G401 (cell line): Measurements from ENCODE around the gene SNX11. TPM values are rescaled to one million over a fixed set of nuclear protein-coding genes. Genes with fewer than 3 reads are reported as not detected.

ENCODE experiments used
- DNase-seq: peaks from one replicate; pipeline ENCODE4 v3.0.0-alpha.2; 2015; ENCODE audit warnings: low spot score
- in situ Hi-C: cut with HindIII; loops from 2 replicates; pipeline ENCODE4 v1.10.0; 2016; ENCODE audit warnings: low sequenced_read_pairs, mixed read lengths
- total RNA-seq: library from RNA; depleted of rRNA; stranded (reverse); fragments of >200 nt; shearing (Covaris generic); gene quantifications from 2 replicates; pipeline ENCODE4 v1.2.3, GENCODE V29; 2014; rRNA removed

The SNX11 gene
- total RNA-seq, 1 experiment from 2014 or later, result 25.2 TPM

DNA sequence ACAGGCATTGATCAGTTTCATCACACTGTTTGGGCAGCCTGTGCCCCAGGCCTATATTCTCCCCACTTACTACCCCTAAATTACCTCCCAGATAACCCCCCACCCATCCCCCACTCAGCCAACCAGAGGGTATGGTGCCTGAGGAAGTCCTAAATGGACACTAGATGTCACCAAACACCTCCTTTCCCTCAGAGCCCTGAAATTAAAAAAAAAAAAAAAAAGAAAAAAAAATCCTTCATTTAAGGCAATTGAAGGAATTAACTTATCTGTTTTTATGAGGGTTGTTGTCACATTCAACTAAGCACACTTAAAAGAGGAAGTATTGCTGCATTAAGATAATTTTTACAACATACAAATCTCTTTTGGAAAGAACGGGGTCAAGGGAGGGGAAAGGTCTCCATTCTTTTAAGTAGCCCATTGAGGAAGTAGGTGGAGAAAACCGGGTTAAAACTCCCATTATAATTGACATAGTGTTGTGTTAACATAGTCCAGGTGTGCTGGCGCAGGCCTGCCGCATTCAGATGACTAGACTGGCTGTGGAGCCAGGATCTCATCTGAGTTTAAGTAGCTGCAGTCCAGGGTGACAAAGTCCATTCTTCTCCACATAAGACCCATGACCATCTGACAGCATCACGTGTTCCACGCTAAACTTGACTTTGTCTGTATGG is 46.3 kb downstream of the SNX11 start:
- in situ Hi-C loops, result no loop called here

DNA sequence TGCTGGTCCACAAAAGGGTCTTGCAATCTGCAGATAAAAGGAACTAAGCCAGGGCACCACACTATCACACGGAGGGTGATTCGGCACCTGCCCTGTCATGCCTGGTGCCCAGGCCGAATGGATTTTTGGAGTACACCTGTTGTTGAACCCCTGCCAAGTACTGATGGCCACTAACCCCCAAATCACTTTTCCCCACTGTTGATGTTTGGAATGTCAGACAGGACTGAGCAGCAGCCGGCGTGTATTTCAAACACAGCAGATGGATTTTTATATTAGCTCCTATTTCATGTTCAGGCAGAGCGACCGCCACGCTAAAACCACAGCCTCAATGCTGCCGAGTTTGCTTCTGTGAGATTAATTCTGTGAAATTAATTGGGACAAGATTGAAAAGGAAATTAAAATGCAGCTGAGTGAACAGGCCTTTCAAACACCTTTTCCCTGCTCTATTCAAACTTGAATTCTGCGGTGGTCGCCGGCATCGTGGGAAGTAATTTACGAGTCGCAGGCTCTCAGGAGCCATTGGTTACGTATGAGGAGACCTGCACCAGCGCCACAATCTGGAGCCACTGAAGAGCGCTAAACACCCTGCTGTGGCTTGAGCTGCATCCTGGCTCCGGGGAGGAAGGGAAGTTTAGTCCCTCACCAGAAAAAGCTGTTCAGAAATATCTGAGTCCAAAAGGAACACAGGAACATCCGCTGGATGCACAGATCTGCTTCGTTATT is 48.5 kb downstream of the SNX11 start:
- in situ Hi-C loops, result no loop called here
- DNase-seq, result peak; percentile 48

More for the DNA sequence above, 46.3 kb downstream of the SNX11 start:
- no peak for DNase-seq

DNA sequence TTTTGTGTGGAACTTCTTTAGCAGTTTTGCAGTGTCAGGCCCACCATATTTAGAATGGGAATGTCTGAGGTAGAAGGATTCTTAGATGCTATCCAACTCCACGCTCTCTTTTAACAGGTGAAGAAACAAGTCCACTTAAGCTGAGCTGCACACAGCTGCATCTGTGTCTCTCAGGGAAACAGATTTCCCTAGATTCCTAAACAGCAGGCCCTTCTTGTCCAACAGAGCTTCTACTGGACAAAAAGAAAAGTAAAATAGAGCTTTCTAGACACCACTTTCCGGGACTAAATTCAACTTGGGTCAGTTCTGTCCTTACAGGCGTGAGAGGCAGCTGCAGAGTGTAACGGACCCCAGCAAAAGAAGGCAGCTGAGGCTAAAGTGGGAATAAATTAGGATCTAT is 51.7 kb downstream of the SNX11 start:
- in situ Hi-C loops, result no loop called here
- no peak for DNase-seq

DNA sequence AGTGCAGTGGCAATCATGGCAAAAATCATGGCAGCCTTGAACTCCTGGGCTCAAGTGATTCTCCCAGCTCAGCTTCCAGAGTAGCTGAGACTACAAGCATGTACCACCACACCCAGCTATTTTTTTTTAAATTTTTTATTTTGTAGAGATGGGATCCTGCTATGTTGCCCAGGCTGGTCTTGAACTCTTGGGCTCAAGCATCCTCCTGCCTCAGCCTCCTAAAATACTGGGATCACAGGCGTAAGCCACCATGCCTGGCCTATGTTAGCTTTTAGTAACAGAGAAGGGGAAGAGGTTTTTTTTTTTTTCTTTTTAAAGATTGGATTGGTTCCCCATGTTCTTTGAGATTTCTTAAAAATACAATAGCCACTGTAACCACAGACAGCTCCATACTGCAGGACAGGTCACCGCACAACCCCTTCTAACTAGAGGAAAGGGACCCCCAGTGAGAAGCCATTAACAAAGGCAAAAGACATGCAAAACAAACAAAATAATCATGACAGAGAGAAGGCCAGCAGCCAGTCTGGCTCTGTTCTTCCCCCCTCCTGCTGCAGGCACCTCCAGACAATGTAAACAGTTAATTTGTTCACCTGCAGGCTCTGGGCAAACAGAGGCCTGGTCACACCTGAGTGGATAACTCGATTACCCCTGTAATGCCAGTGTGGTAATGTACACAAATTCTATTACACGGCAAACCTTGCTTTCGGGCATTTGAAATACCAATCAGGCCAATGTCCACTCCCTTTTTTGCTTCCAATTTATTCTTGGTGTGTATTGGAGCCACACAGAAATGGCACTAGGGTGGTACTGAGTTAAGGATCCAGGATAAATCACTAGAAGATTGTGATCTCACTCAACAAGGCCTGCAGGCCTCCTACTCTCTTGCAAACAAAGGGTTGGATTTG is 52.9 kb downstream of the SNX11 start:
- in situ Hi-C loops, result no loop called here
- no peak for DNase-seq

DNA sequence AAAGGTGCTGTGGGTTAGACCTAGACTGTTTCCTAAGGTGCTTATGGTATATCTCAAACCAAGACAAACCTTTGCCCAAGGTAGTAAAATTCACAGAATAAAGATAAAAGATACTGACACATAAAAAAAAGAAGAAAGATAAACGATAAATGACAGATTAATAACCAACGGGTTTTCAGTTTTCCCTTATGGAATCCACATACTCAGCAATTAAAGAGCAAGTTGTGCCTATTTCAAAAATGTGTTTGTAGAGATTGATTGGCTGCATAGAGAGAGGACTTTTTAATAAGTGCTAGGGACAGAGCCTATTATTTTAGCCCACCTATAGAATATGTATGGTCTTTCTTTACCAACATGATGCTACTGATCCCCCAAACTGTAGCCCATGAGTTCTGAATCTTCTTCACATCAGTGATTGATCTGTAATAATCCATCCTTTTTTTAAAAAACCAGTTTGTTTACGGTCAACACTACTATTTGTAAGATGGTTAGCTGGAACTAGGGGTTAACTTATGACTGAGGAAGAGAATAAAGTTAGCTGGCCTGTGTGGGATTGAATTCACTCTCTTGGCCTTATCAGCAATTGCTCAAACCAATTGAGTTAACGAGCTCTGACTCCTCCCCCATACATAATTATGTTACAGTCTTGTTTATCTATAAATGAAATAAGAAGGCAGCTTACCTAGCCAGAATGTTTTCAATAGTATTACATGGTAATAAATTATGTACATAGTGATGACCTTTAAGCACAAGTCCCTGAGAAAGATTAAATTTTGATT is 53.8 kb downstream of the SNX11 start:
- DNase-seq, result no peak
- in situ Hi-C loops, result no loop called here

DNA sequence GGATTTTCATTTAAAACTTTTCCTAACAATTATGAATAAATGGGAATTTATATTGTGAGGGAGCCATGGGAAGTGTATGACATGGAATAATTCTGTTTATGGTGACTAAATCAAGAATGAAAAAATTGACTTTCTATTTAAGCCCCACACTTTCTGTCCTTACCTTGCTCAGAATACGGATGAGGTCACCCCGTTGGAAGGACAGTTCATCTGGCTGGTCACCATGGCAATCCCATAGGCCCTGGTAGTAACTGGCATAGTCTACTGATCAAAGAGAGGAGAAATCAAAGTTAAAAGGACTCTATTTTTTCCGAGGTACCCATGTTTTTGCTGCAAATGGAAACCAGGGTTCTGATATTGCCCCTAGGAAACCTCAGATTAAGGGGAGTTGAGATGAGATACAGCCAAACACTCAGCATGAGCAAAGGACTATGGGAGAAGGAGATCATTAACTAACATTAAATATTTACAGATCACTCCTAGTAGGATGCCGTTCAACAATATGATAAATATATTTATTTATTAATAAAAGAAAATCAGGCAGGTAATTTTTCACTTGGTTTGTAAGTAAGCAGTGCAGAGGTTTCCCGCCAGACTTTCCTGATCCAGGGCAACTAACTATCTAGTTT is 54.9 kb downstream of the SNX11 start:
- in situ Hi-C loops, result no loop called here
- no peak for DNase-seq

DNA sequence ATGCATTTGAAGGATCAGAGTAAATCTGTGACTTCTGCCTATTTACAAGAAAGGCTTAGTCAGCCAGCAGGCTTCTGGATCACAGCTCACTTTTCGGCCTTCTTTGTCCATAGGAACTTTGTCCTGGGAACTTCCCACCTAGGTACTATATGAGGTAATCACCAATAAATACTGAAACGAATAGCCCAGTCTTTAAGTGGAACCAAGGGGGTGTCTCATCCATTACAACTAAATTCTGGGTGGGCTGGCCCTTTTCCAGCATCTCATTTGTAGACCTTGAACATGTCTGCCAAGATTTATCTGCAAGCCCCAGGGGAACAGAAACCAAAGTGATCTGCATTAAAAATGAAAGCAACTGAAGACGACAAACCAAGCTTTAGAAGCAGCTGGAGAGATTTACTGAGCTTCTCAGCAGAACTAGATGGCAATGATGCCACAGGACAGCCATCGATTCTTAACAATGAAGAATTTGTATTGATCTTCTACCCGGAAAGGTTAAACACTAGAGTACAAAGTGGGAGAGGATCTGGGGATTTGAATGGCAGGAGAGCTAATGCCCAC is 55.5 kb downstream of the SNX11 start:
- DNase-seq, result no peak
- in situ Hi-C loops, result no loop called here

DNA sequence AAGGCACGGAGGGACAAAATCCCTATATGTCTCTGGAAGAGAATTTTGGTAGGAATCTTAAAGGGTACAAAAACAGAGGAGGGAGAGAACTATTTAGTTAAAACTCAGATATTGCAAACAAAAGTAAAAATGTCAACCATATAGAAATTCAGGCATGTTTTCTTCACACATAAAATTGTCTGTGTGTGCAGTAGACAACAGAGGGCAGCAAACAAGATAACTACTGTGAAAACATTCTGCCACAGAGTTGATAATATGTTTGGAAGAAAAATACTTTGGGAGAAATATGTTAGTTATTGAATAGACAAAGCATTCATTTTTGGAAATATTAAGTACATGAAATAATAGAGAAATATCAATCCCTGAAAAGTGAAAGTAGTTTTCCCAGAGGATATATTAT is 56.2 kb downstream of the SNX11 start:
- no peak for DNase-seq
- in situ Hi-C loops, result no loop called here

DNA sequence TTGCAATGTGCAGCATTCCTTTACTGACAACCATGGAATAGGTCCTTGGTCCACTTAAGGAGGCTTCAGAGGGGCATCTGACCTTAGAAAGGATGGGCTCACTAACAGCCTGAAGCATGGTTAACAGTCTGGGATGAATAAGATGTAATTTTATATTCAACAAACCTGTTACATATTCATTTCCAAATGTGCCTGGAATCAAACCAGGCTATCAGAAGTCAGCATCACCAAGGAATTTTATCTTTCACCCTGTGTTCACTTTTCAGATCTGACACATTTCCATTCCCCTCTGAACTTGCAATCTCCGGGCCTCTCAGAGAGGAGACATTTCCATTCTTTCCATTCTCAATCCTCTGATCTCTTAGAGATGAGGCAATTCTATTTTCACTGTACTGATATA is 62.4 kb downstream of the SNX11 start:
- DNase-seq, result no peak
- in situ Hi-C loops, result no loop called here

Other genes starting within 250 kb of the SNX11 start
- gene SP2, start 211.5 kb upstream of the SNX11 start, total RNA-seq, result 0.68 and 0.71 TPM in 2 replicates
- gene PNPO, start 166.2 kb upstream of the SNX11 start, total RNA-seq, result 50.2 and 90.7 TPM in 2 replicates
- not detected in 2 replicates for gene PRR15L, start 149.9 kb upstream of the SNX11 start, total RNA-seq
- gene CDK5RAP3, start 136.7 kb upstream of the SNX11 start, total RNA-seq, result 101 and 129 TPM in 2 replicates
- not detected in 2 replicates for gene COPZ2, start 70.0 kb upstream of the SNX11 start, total RNA-seq
- 19.5 and 21.3 TPM in 2 replicates for gene NFE2L1, start 59.4 kb upstream of the SNX11 start, total RNA-seq
- gene CBX1, start 6.3 kb upstream of the SNX11 start, total RNA-seq, result 54.5 and 65.0 TPM in 2 replicates